K562 (cell line): ENCODE results near the gene SMAD3. TPM values are rescaled to one million over a fixed set of nuclear protein-coding genes. Genes with fewer than 3 reads are reported as not detected.

Source experiments
- ATAC-seq: fragments of 200-7000 bp; cut with Tn5 transposase; 3 replicates; pipeline ENCODE4 v1.9.1; 2020; ENCODE audit warnings: moderate library complexity
- BruUV-seq: library from RNA; stranded (reverse); fragments of 400-500 nt; replicated peaks from 2 replicates; lab custom pipeline; 2021; lab: Mats Ljungman, UMichigan
- CTCF ChIA-PET: fragments of 300-600 bp; formaldehyde crosslinking; extraction: SDS; loops from one replicate; lab custom pipeline; 2021; ENCODE audit warnings: low intra/inter-chr PET ratio; lab: Yijun Ruan, JAX
- POLR2A ChIA-PET: fragments of 300-600, 350-650 bp; sonication (Branson Sonifier 250); formaldehyde crosslinking; extraction: SDS; loops from one replicate; lab custom pipeline; 2021; ENCODE audit warnings: antibody characterized with exemption, inconsistent platforms; lab: Yijun Ruan, JAX
- DNase-seq, 4 experiments: peaks; one replicate each; pipeline versions ENCODE4 v3.0.0 to v3.0.0-alpha.2; 2011 to 2018; ENCODE audit warnings: low spot score in 3 of 4, mixed read lengths in 3 of 4; ENCODE audit errors: extremely low read depth in 1 of 4
- FAIRE-seq: peaks from 2 replicates; lab custom pipeline; 2011; peaks lifted over from hg19 to GRCh38; lab: Jason Lieb, UNC
- H2AFZ ChIP-seq: 2 replicates; pipeline ENCODE4 v1.6.0; 2011; ENCODE audit warnings: low read depth, low read length, control low read depth, inconsistent platforms
- H3K27ac ChIP-seq: fragments of 200-600 bp; 3 replicates; pipeline ENCODE4 v1.8.0; 2011; ENCODE audit warnings: low read depth, mild to moderate bottlenecking, control low read depth, inconsistent platforms, low read length, moderate library complexity, mixed read lengths; ENCODE audit errors: extremely low read depth
- H3K27me3 ChIP-seq, 2 experiments: fragments of 300-600 bp in 1 of 2; 2 replicates in 1 of 2; 3 replicates in 1 of 2; pipeline versions ENCODE4 v1.6.0 to v1.8.0; 2011; ENCODE audit warnings: inconsistent platforms in 2 of 2, low read length in 2 of 2, mild to moderate bottlenecking in 1 of 2, mixed read lengths in 1 of 2, moderate library complexity in 1 of 2; ENCODE audit not compliant: control insufficient read depth in 2 of 2, insufficient read depth in 2 of 2
- H3K36me3 ChIP-seq: fragments of 300-600 bp; 3 replicates; pipeline ENCODE4 v1.8.0; 2011; ENCODE audit warnings: mild to moderate bottlenecking, low read length, inconsistent platforms; ENCODE audit not compliant: control insufficient read depth, insufficient read depth
- H3K4me1 ChIP-seq, 2 experiments: fragments of 200-600 bp in 1 of 2; replicated peaks in 1 of 2; 2 replicates in 1 of 2; 3 replicates in 1 of 2; pipeline versions ENCODE4 v1.5.1 to v1.8.0; 2011; ENCODE audit warnings: inconsistent platforms in 2 of 2, low read length in 2 of 2, mild to moderate bottlenecking in 1 of 2, mixed read lengths in 1 of 2, moderate library complexity in 1 of 2; ENCODE audit not compliant: control insufficient read depth in 2 of 2, insufficient read depth in 2 of 2
- H3K4me2 ChIP-seq: 2 replicates; pipeline ENCODE4 v1.6.1; 2011; ENCODE audit warnings: low read length, control low read depth, inconsistent platforms, mixed read lengths; ENCODE audit not compliant: insufficient read depth
- H3K4me3 ChIP-seq: fragments of 200-600 bp; sonication (generic), shearing (Covaris generic); 2 replicates; pipeline ENCODE4 v1.5.1; 2016; ENCODE audit warnings: control low read depth, inconsistent platforms
- H3K79me2 ChIP-seq: fragments of 200-600 bp; 3 replicates; pipeline ENCODE4 v1.8.0; 2011; ENCODE audit warnings: low read length, inconsistent platforms; ENCODE audit not compliant: control insufficient read depth, insufficient read depth
- H3K9ac ChIP-seq, 2 experiments: 2 replicates each; pipeline versions ENCODE4 v1.6.0 to v1.6.1; 2011; ENCODE audit warnings: low read depth in 2 of 2, low read length in 2 of 2, control low read depth in 1 of 2, inconsistent platforms in 1 of 2, mild to moderate bottlenecking in 1 of 2, mixed read lengths in 1 of 2; ENCODE audit not compliant: insufficient read depth in 1 of 2
- H3K9me1 ChIP-seq: one replicate; pipeline ENCODE4 v1.6.0; 2011; ENCODE audit warnings: inconsistent platforms, mild to moderate bottlenecking, low read length, moderate library complexity; ENCODE audit not compliant: control insufficient read depth, insufficient read depth
- H3K9me3 ChIP-seq: replicated peaks from 2 replicates; pipeline ENCODE4 v1.5.1; 2011; ENCODE audit warnings: low read depth, low read length, inconsistent platforms; ENCODE audit not compliant: control insufficient read depth, insufficient read depth
- H4K20me1 ChIP-seq: replicated peaks from 2 replicates; pipeline ENCODE4 v1.6.1; 2011; ENCODE audit warnings: low read length, inconsistent platforms, mixed read lengths; ENCODE audit not compliant: control insufficient read depth, insufficient read depth
- CREB5 ChIP-seq: fragments of 250-450 bp; sonication (Bioruptor Pico); IDR thresholded peaks from 2 replicates; pipeline ENCODE4 v1.5.0; 2020; ENCODE audit warnings: mild to moderate bottlenecking
- WGBS: fragments of 100-300 bp; shearing (Covaris generic); methylation state at CpG from one replicate; pipeline ENCODE4 v1.1.6; 2016; ENCODE audit warnings: low coverage, mixed read lengths; ENCODE audit not compliant: insufficient coverage; ENCODE audit errors: missing lambda C conversion rate; 5-methylcytosine and 5-hydroxymethylcytosine counted together
- in situ Hi-C: fragments of 300-500 bp; cut with MboI; formaldehyde crosslinking; loops from 4 replicates; pipeline ENCODE4 v1.15.0; 2018; ENCODE audit warnings: inconsistent platforms, mixed read lengths
- intact Hi-C: fragments of 100-400 bp; cut with micrococcal nuclease; formaldehyde crosslinking; loops from 2 replicates; pipeline ENCODE4 v1.14.2; 2022
- polyA plus RNA-seq, 8 experiments: library from polyadenylated mRNA; depleted of rRNA in 4 of 8; stranded (reverse) in 5 of 8; unstranded in 3 of 8; fragments of >200 nt; fragmentation: Nextera tagmentation in 2 of 8; fragmentation: Illumina TruSeq in 1 of 8; extraction: Ambion mirVana in 2 of 8; extraction: Trizol in 1 of 8; gene quantifications; 2 replicates each; pipeline versions ENCODE4 v1.2.1 to v1.2.3, GENCODE V29; 2011 to 2014; ENCODE audit warnings: inconsistent platforms in 1 of 8, missing spikeins in 1 of 8
- total RNA-seq, 7 experiments: library from RNA; depleted of rRNA in 6 of 7; stranded (reverse); fragments of >200 nt in 6 of 7; fragmentation: Illumina TruSeq in 2 of 7; extraction: Trizol in 2 of 7; gene quantifications; 2 replicates each; pipeline versions ENCODE4 v1.2.1 to v1.2.3, GENCODE V29; 2011 to 2021; ENCODE audit warnings: low replicate concordance in 1 of 7
- TF ChIP-seq, protein P1 (sequence below): fragments of 250-450 bp; sonication (Bioruptor Pico); IDR thresholded peaks from 2 replicates; pipeline ENCODE4 v1.8.0; 2021; ENCODE audit warnings: moderate library complexity, mild to moderate bottlenecking, inconsistent platforms

Gene SMAD3
- total and polyA plus RNA-seq, 9 of the 15 experiments (the other 6 are each of a cell fraction or from before 2014, with no cell fraction given) = 4.3 to 39.2 (median 11.1) TPM

DNA sequence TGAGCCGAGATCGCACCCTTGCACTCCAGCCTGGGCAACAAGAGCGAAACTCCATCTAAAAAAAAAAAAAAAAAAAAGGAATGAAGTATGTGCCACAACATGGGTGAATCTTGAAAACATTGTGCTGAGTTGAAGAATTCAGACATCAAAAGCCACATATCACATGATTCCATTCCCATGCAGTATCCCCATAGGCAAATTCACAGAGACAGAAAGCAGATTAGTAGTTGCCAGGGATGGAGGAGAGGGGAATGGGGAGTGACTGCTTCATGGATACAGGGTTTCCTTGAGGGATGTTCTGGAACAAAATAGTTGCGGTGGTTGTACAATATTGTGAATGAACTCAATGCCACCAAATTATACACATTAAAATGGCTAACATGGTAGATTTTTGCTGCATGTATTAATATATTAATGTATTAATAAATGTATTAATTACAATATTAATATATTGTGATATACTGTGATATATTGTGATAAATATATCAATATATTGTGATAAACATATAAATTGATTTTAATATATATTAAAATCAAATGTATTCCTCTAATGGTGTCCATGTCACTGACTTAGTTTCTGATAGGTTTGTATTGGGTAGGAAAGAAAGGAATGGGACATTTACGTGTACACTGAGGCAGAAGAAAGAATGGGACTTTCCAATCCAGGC is 34.9 kb downstream of the SMAD3 start:
- TF ChIP-seq, protein P1, sequence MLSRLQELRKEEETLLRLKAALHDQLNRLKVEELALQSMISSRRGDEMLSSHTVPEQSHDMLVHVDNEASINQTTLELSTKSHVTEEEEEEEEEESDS = no peak
- no peak for TF ChIP-seq CREB5 (CRISPR knock-in tag)
- POLR2A ChIA-PET = interaction anchor here (0.9 kb wide), 1 partner anchor 36 kb away, joined by 4 read pairs; no protein-coding TSS in a partner anchor
- in situ Hi-C loops = no loop called here
- FAIRE-seq (no peak), DNase-seq (no peak), ATAC-seq (no peak)
- Histone ChIP-seq H3K27me3 (no peaks in the 10 kb centered on the region), H3K4me1 (peaks cover 13 to 66% of the 10 kb centered on the region in 2 experiments), H3K4me3 (no peak overlapping the region), H3K9me1 (no peaks in the 10 kb centered on the region), H3K4me2 (no peak overlapping the region), H3K79me2 (peaks cover 72% of the 10 kb centered on the region), H3K9me3 (no peaks in the 10 kb centered on the region), H4K20me1 (peaks cover 8% of the 10 kb centered on the region; the same call in 1 of the 2 replicates), H3K36me3 (peaks cover 35% of the 10 kb centered on the region; the same call in 2 of the 3 replicates), H3K9ac (no peak overlapping the region), H3K27ac (no peak overlapping the region), H2AFZ (no peak overlapping the region)
- WGBS = 44% methylated on average over 2 of the region's 5 CpGs
- BruUV-seq = no TSS peak
- CTCF ChIA-PET = no interaction called here
- intact Hi-C loops = no loop called here
